Head of caudate nucleus (tissue), 42 donors: ENCODE data around the gene FARP1.

Experiments
- DNase-seq, 42 donors: peaks; one replicate each; pipeline versions ENCODE4 v3.0.0 to v3.0.0-alpha.2; 2020 to 2021; ENCODE audit warnings: mixed read lengths in 7 of 42
- intact Hi-C: fragments of 100-400 bp; cut with DNase I; formaldehyde crosslinking; loops from one replicate; pipeline ENCODE4 v1.15.0; 2022

FARP1 gene

DNA sequence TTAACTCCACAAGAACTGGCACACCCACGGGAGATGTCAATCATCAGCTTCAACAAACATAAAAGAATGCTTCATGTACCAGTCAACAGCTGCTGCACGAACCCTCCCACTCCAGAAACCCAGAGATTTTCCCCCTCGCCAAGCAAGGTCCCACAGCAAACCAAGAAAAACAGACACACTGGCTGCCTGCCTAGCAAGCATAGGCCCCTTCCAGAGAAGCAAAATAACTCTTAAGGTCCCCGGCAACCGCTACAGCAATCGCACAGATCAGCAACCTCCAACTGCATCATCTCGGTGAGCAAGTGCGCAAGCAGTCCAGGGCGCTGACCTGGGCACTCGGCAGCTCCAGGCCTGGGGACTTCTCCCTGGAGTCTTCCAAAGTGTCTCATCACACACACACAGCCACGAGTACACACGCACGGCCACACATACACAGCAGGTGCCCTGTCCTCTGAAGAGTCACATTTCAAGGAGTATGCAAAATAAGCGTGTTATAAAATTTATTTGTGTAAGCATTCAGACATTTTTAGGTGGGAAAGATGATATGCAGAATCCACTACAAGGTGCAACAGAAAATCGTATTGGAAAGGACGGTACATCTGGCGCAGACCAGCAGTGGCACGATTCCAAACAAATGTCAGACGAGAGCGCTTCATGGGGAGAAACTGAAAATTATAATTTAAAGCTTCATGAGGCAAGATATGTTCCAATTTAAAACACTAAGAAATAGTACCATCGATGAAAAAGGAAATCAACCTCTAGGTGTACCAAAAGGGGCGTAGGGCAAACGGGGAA is 309.0 kb downstream of the FARP1 start:
- peak in 34 of 42 donors; percentile 12 to 82 (median 53) for DNase-seq
- intact Hi-C loops, result loop anchor here (2.0 kb wide), 1 partner anchor 125 kb away; the partner anchor contains the start of gene STK24

DNA sequence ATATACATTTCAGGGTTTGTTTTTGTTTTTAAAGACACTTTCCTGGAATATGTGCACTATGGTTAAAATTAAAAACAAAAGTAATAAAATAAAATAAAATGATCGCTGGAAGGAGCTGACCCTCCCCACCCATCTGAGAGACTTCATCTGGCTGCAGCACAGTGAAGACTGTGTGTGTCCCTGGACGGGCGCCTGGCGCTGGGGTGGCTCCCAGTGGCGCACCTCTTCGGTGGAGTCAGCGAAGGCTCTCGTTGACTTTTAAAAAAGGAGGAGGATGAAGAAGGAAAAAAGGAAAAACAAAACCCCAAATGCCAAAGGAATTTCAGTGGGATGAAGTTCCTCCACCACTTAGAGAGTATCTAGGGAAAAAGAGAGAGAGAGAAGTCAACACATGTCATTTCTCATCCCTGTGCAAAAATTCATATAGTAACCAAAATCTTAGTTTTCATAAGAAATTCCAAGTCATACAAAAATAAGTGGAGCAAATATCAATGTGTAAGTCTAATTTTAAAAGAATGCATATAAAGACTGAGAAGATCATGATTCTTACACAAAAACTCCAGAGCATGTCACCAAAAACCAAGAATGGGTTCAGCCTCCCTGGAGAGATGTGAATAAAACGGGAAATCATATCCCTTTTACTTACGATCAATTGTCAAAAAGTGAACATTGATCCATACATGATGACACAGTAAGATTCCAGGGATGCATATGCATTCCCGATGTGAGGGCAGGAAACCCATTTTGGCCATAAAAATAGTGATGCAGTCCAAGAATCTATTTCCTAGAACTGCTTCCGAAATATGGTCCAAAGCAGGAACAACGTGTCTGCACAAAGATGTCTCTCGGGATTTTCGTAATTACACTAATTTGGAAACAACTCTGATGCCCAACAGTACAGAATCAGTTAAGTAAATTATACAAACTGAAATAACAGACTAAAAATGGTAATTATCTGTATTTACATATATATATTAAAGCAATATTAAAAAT is 310.3 kb downstream of the FARP1 start:
- intact Hi-C loops, result no loop called here
- DNase-seq, result no peak

DNA sequence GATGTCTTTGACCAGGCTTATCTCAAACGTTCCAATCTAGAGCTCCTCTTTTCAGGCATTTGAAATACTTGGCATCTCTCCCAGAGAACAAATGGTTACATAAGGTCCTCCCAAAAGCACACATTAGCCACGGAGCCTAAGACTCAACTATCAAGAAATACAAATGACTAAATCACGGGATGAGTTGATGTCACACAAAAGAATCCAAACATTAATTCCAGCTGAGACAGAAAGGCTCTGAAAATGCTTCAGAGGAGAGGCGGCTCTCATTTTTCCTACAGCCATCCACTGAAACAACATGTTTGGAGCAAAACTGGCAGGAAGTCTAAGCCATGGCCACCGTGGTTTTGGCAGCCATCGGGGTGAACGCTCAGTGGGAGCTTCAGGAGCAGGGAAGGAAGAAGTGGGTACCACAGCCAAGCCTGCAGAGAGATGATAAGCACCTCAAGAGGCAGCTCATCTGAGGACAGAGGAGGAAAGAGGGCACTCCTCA is 311.5 kb downstream of the FARP1 start:
- DNase-seq, result peak in 6 of 42 donors; percentile 14 to 64 (median 33)
- intact Hi-C loops, result no loop called here

DNA sequence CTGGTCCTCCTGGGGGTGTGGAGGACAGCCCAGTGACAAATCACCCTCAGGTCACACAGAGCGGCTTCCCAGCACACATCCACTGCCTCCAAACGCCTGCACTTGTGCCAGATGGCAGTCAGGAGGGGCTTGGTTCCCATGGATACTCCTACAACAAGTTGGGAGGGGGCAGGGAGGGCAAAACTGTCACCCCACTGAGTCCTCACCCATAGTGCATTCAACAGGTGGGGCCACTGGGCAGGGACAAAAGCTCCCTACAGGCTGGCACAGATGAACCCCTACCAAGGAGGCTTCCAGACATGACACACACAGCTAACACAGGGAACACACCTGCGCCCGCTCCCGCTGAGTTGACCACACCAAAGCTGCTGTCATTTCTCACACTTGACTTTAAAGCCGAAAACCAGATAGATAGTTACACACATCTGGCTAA is 313.5 kb downstream of the FARP1 start:
- intact Hi-C loops, result no loop called here
- no peak for DNase-seq

DNA sequence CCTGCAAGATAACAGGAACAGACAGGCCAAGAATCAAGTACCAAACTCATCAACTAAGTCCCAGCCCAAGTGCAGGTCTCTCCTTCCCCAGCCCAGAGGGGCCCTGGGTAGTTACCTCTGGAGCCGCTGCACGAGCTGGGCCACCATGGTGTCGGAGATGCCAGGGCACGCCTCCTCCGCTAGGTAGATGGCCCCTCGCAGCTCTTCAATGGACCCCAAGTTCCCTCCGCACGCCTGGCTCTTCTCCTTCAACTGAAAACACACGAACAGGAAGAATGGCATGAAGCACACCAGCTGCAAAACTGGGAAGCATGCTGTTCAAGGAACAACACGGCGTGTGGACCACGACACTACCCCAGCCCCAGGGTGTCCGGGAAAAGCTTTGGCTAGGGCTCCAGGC is 314.2 kb downstream of the FARP1 start:
- intact Hi-C loops, result no loop called here
- DNase-seq, result no peak

DNA sequence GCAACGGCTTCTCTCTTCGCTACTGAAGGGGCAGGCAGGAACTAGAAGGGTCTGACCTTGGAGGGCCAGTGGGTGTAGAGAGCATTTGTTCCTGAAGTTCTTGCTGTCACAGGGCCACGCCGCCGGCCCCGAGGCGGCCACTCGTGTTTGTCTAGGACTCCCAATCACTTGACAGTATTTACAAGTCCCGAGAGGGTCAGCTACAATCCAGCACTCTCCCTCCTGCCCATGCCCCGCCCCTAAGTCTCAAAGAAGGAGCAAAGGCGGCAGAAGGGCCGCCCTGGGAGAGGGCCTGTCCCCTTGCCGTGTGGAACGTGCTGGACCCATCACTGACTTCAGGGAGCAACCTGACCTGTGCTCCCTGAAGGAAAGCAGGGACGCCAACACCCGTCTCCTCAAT is 315.5 kb downstream of the FARP1 start:
- intact Hi-C loops, result no loop called here
- DNase-seq, result peak in 1 of 42 donors; percentile 10

DNA sequence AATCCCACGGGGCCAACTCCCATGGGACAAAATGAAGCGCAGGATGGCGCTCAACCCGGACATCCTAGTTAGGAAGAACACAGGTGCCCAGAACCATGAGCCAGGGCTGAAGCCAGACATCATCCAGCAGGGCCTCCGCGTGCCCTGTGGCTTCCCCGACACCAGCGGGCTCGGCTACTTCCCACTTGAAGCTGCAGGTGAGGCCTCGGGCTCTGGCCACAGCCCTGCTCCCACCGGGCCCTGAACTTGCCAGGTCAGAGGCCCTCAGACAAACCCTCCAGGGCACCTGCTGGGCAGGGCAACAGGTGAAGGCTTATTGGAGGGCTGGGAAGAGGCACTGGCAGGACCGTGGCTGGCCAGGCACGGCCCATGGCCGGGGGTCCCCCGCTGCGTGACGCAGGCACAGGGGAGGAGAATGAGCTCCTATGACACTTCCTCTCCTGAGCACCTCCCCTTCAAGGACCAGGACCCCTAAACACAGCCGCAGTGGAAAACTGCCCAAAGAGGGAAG is 316.3 kb downstream of the FARP1 start:
- no peak for DNase-seq
- intact Hi-C loops, result no loop called here

DNA sequence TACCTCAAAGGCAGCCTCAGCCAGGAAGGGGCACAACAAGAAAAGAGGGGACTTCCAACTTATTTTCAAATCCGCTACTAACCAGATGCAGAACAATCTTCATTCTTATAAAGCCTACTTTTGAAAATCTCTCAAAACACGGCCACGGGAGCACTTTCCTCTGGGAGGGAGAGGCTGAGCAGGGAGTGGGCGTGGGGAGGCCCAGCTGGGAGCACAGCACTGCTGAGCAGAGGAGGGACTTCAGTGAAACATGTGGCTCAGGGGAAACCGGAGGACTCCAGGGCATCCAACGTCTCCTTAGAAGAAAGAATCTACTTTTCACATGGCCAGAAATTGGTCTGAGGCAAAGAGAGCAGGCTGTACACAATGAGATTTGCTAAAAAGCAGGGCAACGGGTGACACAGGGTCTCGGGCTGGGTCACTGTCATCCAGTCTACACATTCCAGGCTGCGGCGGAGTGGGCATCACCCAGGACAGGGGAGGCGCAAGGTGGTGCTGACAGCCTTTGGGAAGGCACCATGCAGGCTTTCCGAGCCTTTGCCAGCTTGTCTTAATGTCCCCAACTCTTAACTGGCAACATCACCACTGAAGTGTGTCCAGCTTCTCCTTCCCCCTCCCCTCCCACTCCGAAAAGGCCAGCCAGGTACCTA is 317.0 kb downstream of the FARP1 start:
- intact Hi-C loops, result no loop called here
- DNase-seq, result peak in 1 of 42 donors; percentile 8

DNA sequence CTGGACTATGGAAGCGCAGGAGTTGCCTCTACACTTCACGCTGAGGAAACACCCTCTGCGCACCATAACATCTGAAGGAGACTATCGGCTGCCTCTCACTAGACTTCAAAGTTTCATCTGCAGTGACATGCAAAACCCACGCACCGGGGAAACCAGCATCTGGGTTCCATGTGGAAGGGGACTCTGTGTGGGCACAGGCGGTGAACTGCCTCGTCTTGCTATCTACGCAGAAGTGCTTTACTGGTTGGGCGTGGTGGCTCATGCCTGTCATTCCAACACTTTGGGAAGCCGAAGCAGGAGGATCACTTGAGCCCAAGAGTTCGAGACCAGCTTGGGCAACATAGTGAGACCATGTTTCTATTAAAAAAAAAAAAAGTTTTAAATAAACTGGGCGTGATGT is 317.6 kb downstream of the FARP1 start:
- intact Hi-C loops, result no loop called here
- DNase-seq, result peak; percentile 44 to 94 (median 76)

DNA sequence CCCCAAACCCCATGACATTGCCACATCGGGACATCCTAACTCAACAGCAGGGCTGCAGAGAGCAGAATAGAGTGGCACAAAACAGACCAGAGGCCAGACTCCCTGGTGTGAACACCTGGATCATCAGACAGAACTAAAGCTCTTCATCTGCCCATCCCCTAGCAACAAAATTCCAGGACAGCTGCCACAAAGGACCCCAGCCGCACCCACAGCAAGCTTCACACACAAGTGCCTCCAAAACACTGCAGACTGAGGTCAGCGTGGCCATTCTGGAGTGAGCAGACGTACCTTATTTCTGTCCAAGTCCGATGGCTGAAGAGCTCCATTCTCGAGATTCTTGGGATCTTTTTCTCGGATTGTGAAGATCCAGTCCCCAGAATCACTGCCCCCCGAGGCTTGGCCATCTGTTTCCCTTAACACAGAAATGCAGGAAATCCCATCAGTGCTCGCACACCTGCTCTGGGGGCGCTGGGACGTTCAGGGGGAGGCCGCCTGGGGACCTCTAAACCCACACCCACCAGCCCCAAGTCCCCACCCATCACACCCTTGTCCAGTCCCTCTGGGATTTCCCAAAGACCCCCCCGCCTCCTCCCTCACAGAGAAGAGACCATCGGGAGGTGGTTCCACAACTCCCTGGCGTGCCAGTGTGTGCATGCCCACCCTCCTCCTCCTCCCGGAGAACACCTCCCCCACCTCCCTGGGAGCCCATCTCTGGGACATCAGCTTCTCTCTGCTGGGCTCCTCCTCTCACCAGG is 318.8 kb downstream of the FARP1 start:
- DNase-seq, result no peak
- intact Hi-C loops, result no loop called here

DNA sequence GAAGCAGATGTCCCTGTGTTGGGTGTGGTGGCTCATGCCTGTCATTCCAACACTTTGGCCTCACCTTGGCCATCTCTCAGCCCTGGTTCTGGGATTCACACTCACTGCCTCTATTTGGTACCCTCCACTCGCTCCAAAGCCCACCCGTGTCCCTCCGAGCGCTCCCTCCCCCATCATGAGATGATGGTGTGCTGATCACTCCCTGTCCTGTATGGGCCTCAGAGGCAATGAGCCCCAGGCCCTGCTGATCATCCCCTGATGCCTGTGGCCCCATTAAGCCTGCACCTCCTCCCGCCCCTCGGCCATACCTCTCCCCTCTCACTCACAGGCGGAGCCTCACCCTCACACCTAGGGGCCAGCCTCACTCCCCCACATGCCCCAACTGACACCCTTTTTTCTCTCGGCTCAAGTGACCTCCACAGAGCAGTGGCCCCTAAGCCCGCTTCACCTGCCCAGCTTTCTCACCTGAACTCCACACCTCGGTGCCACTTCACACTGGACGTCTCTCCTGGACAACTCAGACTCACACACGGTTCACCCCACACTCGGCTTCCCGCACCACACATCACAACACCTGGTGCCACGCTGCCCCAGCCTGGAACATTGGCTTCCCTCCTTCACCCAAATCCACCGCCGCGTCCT is 319.5 kb downstream of the FARP1 start:
- intact Hi-C loops, result no loop called here
- no peak for DNase-seq

DNA sequence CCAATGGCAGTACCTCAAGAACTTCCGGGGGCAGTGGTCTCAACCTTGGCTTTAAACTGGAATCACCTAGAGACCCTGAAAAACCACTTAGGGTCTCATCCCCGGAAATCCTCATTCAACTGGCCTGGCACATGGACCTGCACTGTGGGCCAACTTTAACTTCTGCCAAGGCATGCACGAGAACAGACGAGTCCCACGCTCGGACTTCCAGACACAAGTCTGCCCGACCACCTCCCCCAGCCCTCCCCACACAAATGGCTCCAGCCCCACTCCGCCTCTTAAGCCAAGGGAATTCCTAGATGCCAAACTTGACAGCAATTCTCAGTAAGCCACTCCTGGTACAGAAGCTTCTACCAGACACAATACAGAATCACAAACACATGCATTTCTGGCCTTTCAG is 320.1 kb downstream of the FARP1 start:
- intact Hi-C loops, result no loop called here
- DNase-seq, result peak in 3 of 42 donors; percentile 26 to 44 (median 29)

DNA sequence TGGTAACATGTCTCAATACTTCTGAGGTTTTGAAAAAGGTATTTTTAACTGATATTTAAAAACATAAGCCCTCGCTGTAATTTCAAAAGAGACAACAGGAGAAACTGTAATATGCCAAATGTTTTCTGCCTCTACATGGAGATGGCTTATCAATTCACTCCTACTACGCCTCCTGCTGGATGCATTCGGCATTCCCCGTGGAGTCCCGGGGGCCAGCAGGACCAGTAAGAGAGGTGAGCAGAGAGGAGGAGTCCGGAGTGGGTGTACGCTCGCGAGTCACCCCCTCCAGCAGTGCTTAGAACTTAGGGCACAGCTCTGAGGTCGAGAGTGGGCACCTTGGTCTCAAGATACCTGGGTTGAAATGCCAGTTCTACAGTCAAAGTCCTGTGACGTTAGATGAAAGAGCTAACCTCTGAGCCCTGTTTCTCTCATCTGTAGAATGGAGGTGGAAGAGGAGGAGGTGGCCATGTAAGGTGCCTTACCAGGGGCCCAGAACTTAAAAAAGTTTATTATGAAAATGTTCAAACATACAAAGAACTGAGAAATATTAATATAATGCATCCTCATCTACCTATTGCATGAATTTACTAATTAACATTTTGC is 323.8 kb downstream of the FARP1 start:
- intact Hi-C loops, result no loop called here
- peak in 15 of 42 donors; percentile 21 to 72 (median 50) for DNase-seq

DNA sequence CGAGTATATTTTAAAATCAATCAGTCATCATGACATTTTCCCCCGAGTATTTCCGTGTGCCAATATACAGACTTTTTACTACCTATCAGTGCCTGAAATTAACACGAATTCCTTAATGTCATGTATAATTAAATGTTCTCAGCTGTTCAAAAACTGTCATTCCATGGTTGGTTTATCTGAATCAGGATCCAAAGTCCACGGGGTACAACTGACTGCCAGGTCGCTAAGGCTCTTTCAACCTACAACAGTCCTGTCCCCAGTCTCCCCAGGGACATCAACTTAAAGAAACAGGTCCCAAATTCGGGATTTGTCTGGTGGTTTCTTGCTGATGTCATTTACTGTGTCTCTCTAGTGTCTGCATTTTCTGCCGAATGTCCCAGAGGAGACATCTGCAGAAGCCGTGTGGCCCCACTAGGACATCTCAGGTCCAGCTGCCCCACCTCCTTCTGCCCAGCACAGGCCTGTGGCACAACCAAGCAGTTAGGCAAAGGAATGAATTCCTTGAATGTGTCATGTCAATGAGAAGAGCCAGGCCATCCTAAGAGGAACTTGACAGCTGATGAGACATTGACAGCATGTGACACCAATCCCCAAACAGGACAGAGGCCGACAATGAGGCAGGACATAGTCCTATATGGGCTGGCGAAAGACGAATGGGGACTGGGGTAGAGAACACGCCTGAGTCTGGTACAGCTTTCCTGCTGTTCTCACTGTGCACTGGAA is 324.5 kb downstream of the FARP1 start:
- intact Hi-C loops, result no loop called here
- no peak for DNase-seq

DNA sequence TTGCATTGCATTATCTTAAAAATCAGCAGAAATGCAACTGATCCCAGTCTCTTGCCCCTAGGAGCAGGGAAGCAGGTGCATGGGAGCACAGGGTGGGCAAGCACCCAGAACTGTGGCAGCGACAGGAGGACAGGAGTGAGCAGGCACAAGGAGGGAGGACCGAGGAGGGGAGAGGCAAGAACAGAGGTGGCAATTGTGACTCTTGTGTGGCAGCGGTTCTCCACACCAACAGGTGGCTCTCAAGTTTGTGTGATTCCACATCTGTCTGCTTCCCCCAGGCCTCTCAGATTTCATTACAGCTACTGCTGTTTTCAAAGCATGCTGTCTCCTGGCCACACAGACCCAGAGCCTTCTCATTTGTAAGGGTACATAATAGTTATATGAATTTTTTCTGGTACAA is 325.5 kb downstream of the FARP1 start:
- intact Hi-C loops, result no loop called here
- no peak for DNase-seq

DNA sequence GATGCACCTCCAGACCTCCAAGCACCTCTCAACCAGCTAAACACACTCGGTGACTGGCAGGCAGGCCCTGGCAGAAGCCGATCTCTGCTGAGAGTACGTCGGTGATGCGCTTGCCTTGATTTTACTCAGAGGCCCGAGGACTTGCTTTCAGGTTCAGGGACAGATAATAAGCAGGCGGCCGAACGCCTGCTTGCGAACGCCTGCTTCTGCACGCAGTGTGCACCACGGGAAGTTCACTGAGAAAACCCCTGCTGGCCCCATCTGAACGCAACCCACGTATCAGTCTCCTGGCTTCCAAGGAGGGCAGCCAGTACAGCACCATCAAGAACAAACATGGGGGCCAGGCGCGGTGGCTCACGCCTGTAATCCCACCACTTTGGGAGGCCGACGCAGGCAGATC is 326.0 kb downstream of the FARP1 start:
- intact Hi-C loops, result no loop called here
- no peak for DNase-seq

DNA sequence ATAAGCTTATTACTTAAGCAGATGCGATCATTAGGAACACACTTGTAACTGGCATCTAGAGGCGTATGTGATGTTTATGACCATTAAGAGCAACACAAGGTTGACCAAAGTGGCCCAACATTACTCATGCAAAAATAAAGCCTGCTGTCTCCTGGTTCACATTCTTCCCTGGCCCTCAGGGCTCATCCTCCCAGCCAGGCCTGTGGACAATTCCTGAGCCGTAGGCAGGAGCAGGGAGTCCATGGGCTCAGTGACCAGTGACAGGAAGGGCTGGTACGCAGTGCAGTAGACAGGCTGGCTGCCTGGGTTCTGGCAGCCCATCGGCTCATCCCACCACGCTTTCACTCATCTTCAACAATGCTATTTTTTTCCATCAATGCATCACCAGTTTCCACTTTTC is 328.0 kb downstream of the FARP1 start:
- intact Hi-C loops, result no loop called here
- DNase-seq, result no peak
